ENCODE data around the gene HOTAIR. TPM values are rescaled to one million over a fixed set of nuclear protein-coding genes. Genes with fewer than 3 reads are reported as not detected.

Gene HOTAIR
- total and polyA plus RNA-seq, 7 donors = not detected

DNA sequence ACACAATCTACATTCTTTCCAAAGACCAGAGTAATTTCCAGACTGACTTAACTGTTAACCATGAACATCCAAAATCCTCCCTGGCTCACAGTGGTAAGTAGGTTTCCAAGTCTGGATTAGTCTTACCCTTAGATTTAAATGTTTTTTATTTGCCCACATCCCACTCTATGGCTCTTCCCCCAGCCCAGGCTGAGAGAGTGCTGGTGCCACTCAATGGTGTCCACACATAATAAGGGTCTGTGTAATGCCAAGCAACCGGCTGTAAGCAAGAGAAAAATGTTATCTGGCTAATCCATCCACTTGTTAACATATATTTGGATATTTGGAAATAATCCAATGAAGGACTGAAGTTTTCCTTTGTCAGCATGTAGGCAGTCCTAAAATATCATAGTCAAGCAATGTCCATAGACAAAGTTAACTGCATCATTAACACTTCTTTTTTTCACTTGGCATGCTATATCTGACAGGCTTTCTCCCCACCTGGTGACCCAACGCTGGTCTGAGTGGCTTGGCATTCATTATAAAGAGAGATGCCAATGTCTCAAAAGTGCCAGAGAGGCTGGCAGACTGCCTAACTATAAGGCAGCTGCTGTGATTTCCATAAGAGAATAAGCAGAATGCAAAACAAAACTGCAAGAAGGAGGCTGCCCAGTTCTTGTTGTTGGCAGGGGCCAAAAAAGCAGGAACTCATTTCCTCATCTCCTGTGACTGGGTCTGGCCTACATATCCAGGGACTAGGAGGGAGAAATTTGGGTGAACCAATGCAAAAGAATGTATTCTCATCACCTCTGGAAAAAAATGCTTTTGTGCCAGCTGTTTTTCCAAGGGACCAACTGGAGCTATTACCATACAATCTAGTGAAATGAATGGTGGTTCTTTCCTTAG lies 50.0 kb downstream of the HOTAIR start:
- intact Hi-C loops (cut with DNase I) = no loop called here
- TF ChIP-seq POLR2AphosphoS5 (IDR thresholded peaks at IDR 0.05) (no peak), POLR2A (IDR thresholded peaks at IDR 0.05) (no peak)
- H3K9me3 ChIP-seq = no peaks in the 10 kb centered on the region

DNA sequence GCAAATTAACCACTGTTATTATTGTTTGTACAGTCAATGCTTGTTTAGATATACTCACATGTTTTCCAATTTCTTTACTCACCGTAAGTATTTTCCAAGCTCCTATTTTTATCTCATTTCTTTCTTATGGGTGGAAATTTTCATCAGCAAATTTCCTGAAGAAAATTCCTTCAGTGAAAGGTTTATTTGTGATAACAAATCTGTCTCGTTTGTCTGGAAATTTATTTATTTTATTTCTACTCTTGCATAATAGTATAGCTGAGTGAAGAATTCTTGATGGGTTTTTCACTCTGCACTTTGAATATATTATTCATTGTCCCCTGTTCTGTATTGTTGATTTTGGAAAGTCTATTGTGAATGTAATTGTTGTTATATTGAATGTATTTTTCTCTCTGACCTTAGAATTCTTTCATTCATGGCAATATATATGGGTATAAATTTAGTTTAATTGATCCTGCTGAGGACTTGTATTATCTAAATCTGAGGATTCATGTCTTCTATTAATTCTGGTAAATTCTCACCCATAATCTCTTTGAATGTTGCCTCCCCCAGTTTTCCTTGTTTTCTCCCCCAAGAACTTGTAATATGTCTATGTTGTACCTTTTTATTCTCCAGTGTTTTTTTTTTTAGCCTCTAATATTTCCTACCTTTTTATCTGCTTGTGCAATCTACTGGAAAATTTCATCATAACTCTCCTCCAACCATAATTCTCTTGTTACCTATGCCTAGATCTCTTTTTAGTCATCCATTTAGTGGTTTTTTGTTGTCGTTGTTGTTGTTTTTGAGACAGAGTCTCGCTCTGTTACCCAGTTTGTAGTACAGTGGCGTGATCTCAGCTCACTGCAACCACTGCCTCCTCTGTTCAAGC lies 57.7 kb downstream of the HOTAIR start:
- TF ChIP-seq EP300 (IDR thresholded peaks at IDR 0.05) = no peak
- no peak for TF ChIP-seq POLR2AphosphoS5 (IDR thresholded peaks at IDR 0.05)
- TF ChIP-seq, protein P1, sequence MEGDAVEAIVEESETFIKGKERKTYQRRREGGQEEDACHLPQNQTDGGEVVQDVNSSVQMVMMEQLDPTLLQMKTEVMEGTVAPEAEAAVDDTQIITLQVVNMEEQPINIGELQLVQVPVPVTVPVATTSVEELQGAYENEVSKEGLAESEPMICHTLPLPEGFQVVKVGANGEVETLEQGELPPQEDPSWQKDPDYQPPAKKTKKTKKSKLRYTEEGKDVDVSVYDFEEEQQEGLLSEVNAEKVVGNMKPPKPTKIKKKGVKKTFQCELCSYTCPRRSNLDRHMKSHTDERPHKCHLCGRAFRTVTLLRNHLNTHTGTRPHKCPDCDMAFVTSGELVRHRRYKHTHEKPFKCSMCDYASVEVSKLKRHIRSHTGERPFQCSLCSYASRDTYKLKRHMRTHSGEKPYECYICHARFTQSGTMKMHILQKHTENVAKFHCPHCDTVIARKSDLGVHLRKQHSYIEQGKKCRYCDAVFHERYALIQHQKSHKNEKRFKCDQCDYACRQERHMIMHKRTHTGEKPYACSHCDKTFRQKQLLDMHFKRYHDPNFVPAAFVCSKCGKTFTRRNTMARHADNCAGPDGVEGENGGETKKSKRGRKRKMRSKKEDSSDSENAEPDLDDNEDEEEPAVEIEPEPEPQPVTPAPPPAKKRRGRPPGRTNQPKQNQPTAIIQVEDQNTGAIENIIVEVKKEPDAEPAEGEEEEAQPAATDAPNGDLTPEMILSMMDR (IDR thresholded peaks at IDR 0.05) = no peak
- no peak for TF ChIP-seq POLR2A (IDR thresholded peaks at IDR 0.05)
- peaks cover 0 to 86% (median 22%) of the 10 kb centered on the region in 3 donors for H3K27me3 ChIP-seq

More for the DNA sequence above, 50.0 kb downstream of the HOTAIR start:
- Histone ChIP-seq H3K36me3 (no peaks in the 10 kb centered on the region), H3K27ac (no peak overlapping the region), H3K4me3 (no peak overlapping the region), H3K27me3 (peaks cover 30 to 97% (median 72%) of the 10 kb centered on the region in 3 donors), H3K4me1 (peaks cover 0 to 6% (median 2%) of the 10 kb centered on the region in 4 donors)
- WGBS, 2 donors = 30 to 63% methylated on average over 2 of the region's 2 CpGs
- DNase-seq = no peak

More for the DNA sequence above, 57.7 kb downstream of the HOTAIR start:
- 73 to 77% methylated on average over 5 of the region's 5 CpGs for WGBS, 2 donors
- Histone ChIP-seq H3K27ac (no peak overlapping the region), H3K4me1 (no peaks in the 10 kb centered on the region), H3K36me3 (no peaks in the 10 kb centered on the region), H3K9me3 (no peaks in the 10 kb centered on the region), H3K4me3 (no peak overlapping the region)
- no peak for DNase-seq
- intact Hi-C loops (cut with DNase I) = no loop called here

Small RNA genes lying within 50 kb of the gene (small RNA-seq; reads per million reads assigned to genes)
- gene AC012531.3 (0 reads per million in 3 donors), gene AC012531.4 (0 reads per million in 3 donors), gene MIR196A2 (0.58 to 1.6 (median 1.3) reads per million in 3 donors), gene RF01905 (0 reads per million in 3 donors), gene RF01906 (0 reads per million in 3 donors)

Other genes with a start within 250 kb of the HOTAIR start
- gene CALCOCO1, start 247.5 kb downstream of the HOTAIR start, total RNA-seq = 100 to 1,000 TPM; 232 to 322 (median 303) TPM
- 10 to 100 TPM; 24.0 to 59.5 (median 54.7) TPM for gene CALCOCO1, start 247.5 kb downstream of the HOTAIR start, polyA plus RNA-seq
- gene CISTR, start 223.0 kb downstream of the HOTAIR start, total RNA-seq = not detected
- gene CISTR, start 223.0 kb downstream of the HOTAIR start, polyA plus RNA-seq = not detected
- gene HOXC13, start 36.1 kb downstream of the HOTAIR start, total RNA-seq = not detected
- gene HOXC13, start 36.1 kb downstream of the HOTAIR start, polyA plus RNA-seq = under 1 TPM in 1 of 3 donors, not detected in 2; 0.60 TPM
- gene HOXC12, start 20.1 kb downstream of the HOTAIR start, total RNA-seq = not detected
- not detected for gene HOXC12, start 20.1 kb downstream of the HOTAIR start, polyA plus RNA-seq
- gene HOXC11, start 1.8 kb downstream of the HOTAIR start, total RNA-seq = not detected
- gene HOXC11, start 1.8 kb downstream of the HOTAIR start, polyA plus RNA-seq = not detected
- not detected for gene HOXC10, start 10.2 kb upstream of the HOTAIR start, total RNA-seq
- not detected for gene HOXC10, start 10.2 kb upstream of the HOTAIR start, polyA plus RNA-seq
- not detected for gene HOXC9, start 25.2 kb upstream of the HOTAIR start, total RNA-seq
- gene HOXC9, start 25.2 kb upstream of the HOTAIR start, polyA plus RNA-seq = under 1 TPM in 1 of 3 donors, not detected in 2; 0.04 TPM
- gene HOXC8, start 34.0 kb upstream of the HOTAIR start, total RNA-seq = not detected
- gene HOXC8, start 34.0 kb upstream of the HOTAIR start, polyA plus RNA-seq = 1 to 10 TPM in 1 of 3 donors, not detected in 2; 1.8 TPM
- gene HOXC6, start 53.5 kb upstream of the HOTAIR start, total RNA-seq = not detected
- not detected for gene HOXC6, start 53.5 kb upstream of the HOTAIR start, polyA plus RNA-seq
- 1 to 10 TPM in 1 of 4 donors, not detected in 3; 1.4 TPM for gene HOXC5, start 58.1 kb upstream of the HOTAIR start, total RNA-seq
- under 1 TPM in 1 of 3 donors, not detected in 2; 0.03 TPM for gene HOXC5, start 58.1 kb upstream of the HOTAIR start, polyA plus RNA-seq
- 1 to 10 TPM in 1 of 4 donors, under 1 TPM in 2, not detected in 1; 0.66 to 1.2 (median 0.71) TPM for gene HOXC4, start 78.9 kb upstream of the HOTAIR start, total RNA-seq
- gene HOXC4, start 78.9 kb upstream of the HOTAIR start, polyA plus RNA-seq = under 1 TPM in 1 of 3 donors, not detected in 2; 0.38 TPM
- 10 to 100 TPM; 21.4 to 40.4 (median 38.1) TPM for gene SMUG1, start 214.0 kb upstream of the HOTAIR start, total RNA-seq
- gene SMUG1, start 214.0 kb upstream of the HOTAIR start, polyA plus RNA-seq = 10 to 100 TPM; 21.5 to 64.7 (median 43.8) TPM

All from sigmoid colon (tissue), 7 donors.